SK-N-MC (cell line): ENCODE measurements around the gene SDK1.

Source experiments
- EZH2 ChIP-seq: fragments of 200-600 bp; sonication (generic); IDR thresholded peaks from one replicate; pipeline ENCODE4 v1.6.1; 2017; ENCODE audit warnings: antibody characterized with exemption
- POLR2AphosphoS5 ChIP-seq: IDR thresholded peaks from 2 replicates; pipeline ENCODE4 v1.6.1; 2012; ENCODE audit warnings: mild to moderate bottlenecking, low read depth, low read length, borderline replicate concordance

DNA sequence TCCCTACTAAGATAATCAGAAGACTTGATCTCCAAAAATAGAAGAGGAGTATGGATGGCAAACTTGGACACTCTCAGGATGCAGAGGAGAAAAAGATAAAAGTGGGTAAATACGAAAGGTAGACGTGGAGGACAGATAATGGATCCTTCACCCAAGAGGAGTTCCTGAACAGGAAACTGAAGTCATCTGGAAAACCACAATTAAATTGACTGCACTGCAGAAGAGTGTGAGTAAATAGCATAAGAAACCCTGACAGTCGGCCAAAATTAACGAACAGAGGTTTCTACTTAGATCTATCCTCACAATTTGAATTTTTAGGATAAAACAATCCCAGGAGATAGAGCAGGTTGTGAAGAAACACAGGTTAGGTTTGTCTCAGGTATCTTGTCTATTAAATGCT is 70.5 kb downstream of the SDK1 start:
- TF ChIP-seq EZH2 (no peak), POLR2AphosphoS5 (no peak)
